ENCODE data around the gene RAP1A. TPM values are rescaled to one million over a fixed set of nuclear protein-coding genes. Genes with fewer than 3 reads are reported as not detected.
A peak's percentile ranks its signal among the peaks of the same experiment; 100 is the strongest.

RAP1A gene
- total RNA-seq, 1 experiment from 2014 or later: 26.7 TPM

- no peak overlapping the region for H4K8ac ChIP-seq (replicated peaks; ENCODE audit: insufficient read length, low read depth, low read length)
- no CpG with 5 or more reads among the region's 2 CpGs for WGBS (ENCODE audit: extremely low coverage, insufficient read length, low lambda C conversion rate)
- peaks cover 6 to 18% of the 10 kb centered on the region in 2 experiments; a peak in 4 of 5 replicates for H3K9me3 Mint-ChIP-seq
- no peak overlapping the region for H3T11ph ChIP-seq (ENCODE audit: low read length)
- no peak overlapping the region for H3K27ac ChIP-seq (ENCODE audit: insufficient read length, low read depth, low read length)
- 0 out of 7 replicates have a peak overlapping the region, but pooled peaks of 1 of the 3 experiments have one; percentile 36 for H3K27ac Mint-ChIP-seq
- H2AFZ ChIP-seq (ENCODE audit: low read length): no peak overlapping the region
- H3K79me2 ChIP-seq (ENCODE audit: insufficient read depth, low read length): peaks cover 7% of the 10 kb centered on the region; the same call in 1 of the 2 replicates
- no peak overlapping the region for H4K5ac ChIP-seq (ENCODE audit: insufficient read length, low read depth, low read length)
- no peak overlapping the region for H3K4me3 Mint-ChIP-seq
- H3K23ac ChIP-seq (ENCODE audit: insufficient read length, low read depth, low read length): no peak overlapping the region
- no peaks in the 10 kb centered on the region for H3K27me3 Mint-ChIP-seq (ENCODE audit: low read depth)
- H2BK5ac ChIP-seq (ENCODE audit: insufficient read length, low read length): no peak overlapping the region
- no peak overlapping the region for H2BK15ac ChIP-seq (ENCODE audit: low read depth, low read length)
- peaks cover 8 to 25% (median 23%) of the 10 kb centered on the region in 3 experiments for H3K36me3 Mint-ChIP-seq (ENCODE audit: insufficient read depth in 1 of 3, low read depth in 3 of 3)
- no peaks in the 10 kb centered on the region for H3K4me1 ChIP-seq (ENCODE audit: insufficient read depth, low read length)
- H3K18ac ChIP-seq (ENCODE audit: insufficient read length, low read depth, low read length): no peak overlapping the region
- no peaks in the 10 kb centered on the region for H3K23me2 ChIP-seq (ENCODE audit: insufficient read length, low read depth, low read length, poor library complexity, severe bottlenecking)
- H3K14ac ChIP-seq (ENCODE audit: insufficient read depth, low read length): no peak overlapping the region
- peaks cover 5 to 7% of the 10 kb centered on the region in 2 experiments; a peak in 3 of 4 replicates for H3K4me1 Mint-ChIP-seq
- H3K9ac ChIP-seq (ENCODE audit: extremely low read depth, insufficient read length, low read length): no peak overlapping the region
- no peak overlapping the region for H3K56ac ChIP-seq (ENCODE audit: insufficient read length, low read depth, low read length)
- H3K27me3 ChIP-seq (ENCODE audit: insufficient read depth, low read length): no peaks in the 10 kb centered on the region
- H2BK120ac ChIP-seq (ENCODE audit: low read depth, low read length, poor library complexity, severe bottlenecking): no peak overlapping the region
- no peaks in the 10 kb centered on the region for H3K9me3 ChIP-seq (ENCODE audit: control insufficient read depth, low read depth, low read length)
- no peak overlapping the region for H3K4me2 ChIP-seq (ENCODE audit: insufficient read depth, insufficient read length, low read length)
- no peak overlapping the region for H4K91ac ChIP-seq (ENCODE audit: insufficient read length, low read depth, low read length)
- H2AK5ac ChIP-seq (ENCODE audit: insufficient read length, low read length): no peak overlapping the region
- no peak overlapping the region for H2BK12ac ChIP-seq (ENCODE audit: insufficient read length, low read depth, low read length)
- TF ChIP-seq, protein P1, sequence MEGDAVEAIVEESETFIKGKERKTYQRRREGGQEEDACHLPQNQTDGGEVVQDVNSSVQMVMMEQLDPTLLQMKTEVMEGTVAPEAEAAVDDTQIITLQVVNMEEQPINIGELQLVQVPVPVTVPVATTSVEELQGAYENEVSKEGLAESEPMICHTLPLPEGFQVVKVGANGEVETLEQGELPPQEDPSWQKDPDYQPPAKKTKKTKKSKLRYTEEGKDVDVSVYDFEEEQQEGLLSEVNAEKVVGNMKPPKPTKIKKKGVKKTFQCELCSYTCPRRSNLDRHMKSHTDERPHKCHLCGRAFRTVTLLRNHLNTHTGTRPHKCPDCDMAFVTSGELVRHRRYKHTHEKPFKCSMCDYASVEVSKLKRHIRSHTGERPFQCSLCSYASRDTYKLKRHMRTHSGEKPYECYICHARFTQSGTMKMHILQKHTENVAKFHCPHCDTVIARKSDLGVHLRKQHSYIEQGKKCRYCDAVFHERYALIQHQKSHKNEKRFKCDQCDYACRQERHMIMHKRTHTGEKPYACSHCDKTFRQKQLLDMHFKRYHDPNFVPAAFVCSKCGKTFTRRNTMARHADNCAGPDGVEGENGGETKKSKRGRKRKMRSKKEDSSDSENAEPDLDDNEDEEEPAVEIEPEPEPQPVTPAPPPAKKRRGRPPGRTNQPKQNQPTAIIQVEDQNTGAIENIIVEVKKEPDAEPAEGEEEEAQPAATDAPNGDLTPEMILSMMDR (conservative IDR thresholded peaks at IDR 0.05): no peak
- H4K20me1 ChIP-seq (ENCODE audit: control insufficient read depth, insufficient read depth, insufficient read length): no peaks in the 10 kb centered on the region
- DNase-seq: no peak
- no peak overlapping the region for H3K4ac ChIP-seq (ENCODE audit: low read depth, low read length)
- no peak overlapping the region for H2BK20ac ChIP-seq (ENCODE audit: low read depth, low read length, poor library complexity, severe bottlenecking)
- H3K79me1 ChIP-seq (ENCODE audit: insufficient read depth, low read depth, low read length, poor library complexity, severe bottlenecking): peaks cover 8% of the 10 kb centered on the region
These were observed 23.5 kb downstream of the RAP1A start for GRCh38 chr1:111643097-111643496.
